NT2/D1 (cell line): Measurements from ENCODE around the gene MYCBPAP.

Experiments used
- YY1 ChIP-seq: IDR thresholded peaks from 2 replicates; pipeline ENCODE4 v1.6.1; 2011; ENCODE audit not compliant: insufficient read length, insufficient read depth
- ZNF274 ChIP-seq: IDR thresholded peaks from 2 replicates; pipeline ENCODE4 v1.6.1; 2011; ENCODE audit warnings: mild to moderate bottlenecking, low read depth, low read length

DNA sequence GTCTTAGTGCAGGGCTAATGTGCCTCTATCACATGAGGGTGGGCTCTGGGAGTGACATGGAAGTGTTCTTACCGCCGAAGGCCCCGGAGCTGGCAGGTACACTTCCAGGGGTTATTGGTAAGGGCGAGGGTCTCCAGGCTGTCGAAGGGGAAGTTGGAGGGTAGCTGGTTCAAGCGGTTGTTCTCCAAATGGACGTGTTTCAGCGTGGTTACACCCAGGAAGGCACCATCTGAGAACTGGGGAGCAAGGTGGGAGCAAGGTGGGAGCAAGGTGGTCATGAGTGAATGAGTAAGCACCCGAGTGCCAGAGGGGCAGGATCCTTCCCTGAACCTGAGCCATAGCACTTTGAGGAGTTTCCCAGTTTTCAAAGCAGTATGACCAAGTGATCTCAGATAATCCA, 42.6 kb upstream of the MYCBPAP start:
- no peak for TF ChIP-seq ZNF274
- no peak for TF ChIP-seq YY1
